GM10266 (cell line): ENCODE measurements around the gene LRRC49.

Experiments
- DNase-seq: peaks from one replicate; pipeline ENCODE4 v3.0.0; 2012; ENCODE audit errors: extremely low spot score
- TF ChIP-seq, protein P1 (sequence below): IDR thresholded peaks from 2 replicates; pipeline ENCODE4 v1.5.1; 2012; ENCODE audit warnings: mild to moderate bottlenecking, low read depth; ENCODE audit not compliant: control insufficient read depth, insufficient read depth; ENCODE audit errors: missing control alignments

Gene LRRC49

DNA sequence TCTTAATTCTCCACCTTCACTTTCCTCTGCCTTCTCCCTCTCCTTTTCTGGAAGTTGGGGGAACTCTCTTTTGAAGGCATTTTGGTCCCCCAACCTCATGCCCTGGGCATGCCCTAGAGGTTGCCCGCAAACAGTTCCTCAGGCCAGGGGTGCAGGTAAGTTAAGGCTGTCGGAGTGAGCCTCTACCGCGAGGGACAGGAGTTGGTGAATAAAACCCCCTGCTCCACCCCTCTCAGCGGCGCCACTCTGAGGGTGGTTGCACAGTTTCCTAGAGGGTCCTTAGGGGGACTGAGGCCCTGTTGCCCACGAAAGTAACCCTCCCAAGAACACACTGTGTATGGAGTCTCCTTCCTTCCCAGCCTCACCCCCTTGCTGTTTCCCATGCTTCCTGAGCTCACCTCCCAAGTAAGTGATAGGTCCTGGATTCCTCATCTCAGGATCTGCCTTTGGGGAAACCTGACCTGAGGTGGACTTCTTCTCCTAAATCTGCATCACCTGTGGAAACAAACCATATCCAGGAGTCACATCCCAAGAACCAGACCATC is 199.5 kb downstream of the LRRC49 start:
- TF ChIP-seq, protein P1, sequence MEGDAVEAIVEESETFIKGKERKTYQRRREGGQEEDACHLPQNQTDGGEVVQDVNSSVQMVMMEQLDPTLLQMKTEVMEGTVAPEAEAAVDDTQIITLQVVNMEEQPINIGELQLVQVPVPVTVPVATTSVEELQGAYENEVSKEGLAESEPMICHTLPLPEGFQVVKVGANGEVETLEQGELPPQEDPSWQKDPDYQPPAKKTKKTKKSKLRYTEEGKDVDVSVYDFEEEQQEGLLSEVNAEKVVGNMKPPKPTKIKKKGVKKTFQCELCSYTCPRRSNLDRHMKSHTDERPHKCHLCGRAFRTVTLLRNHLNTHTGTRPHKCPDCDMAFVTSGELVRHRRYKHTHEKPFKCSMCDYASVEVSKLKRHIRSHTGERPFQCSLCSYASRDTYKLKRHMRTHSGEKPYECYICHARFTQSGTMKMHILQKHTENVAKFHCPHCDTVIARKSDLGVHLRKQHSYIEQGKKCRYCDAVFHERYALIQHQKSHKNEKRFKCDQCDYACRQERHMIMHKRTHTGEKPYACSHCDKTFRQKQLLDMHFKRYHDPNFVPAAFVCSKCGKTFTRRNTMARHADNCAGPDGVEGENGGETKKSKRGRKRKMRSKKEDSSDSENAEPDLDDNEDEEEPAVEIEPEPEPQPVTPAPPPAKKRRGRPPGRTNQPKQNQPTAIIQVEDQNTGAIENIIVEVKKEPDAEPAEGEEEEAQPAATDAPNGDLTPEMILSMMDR, result no peak
- DNase-seq, result no peak

DNA sequence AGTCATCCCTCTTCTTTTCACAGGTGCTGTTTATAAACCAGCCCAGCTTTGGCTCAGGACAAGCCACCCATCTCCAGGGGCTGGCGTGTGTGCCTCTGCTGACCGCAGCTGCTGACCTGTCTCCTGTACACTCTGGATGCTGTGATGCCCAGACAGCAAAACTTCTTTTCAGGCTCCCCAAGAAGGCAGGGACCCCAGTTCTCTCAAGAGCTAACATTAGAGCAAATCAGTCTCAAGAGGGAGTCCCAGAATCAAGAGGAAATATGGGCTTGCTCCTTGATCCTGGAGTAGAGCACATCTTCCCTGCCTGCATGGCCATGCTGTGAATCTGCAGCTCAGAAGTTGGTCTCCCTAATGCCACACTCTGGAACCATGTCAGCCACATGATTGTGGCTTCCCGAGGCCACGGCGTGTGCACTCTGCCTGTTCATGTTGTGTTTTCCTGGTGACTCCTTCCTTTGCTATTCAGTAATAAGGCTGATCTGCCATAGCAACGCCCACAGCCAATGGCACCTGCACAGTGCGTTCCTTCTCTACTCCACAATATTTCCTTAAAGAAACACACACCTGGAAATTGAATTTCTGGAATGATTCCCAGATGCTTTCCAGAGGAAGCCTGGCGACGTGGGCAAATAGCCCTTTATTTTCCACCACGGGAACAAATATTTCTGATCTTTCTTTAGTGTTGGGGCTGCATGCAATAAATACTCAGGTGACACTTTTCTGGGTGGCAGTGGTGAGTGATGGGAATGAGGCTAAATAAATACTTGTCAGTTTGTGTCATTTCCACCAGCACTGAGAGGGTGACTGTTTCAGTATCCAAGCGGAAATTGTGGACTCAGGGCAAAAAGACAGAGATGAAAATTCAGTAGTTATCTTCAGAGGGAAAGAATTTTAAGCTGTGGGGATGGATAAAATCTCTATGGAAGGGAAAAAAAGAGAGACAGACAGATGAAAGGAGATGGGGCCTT is 200.7 kb downstream of the LRRC49 start:
- DNase-seq, result no peak
- TF ChIP-seq, protein P1, result no peak

DNA sequence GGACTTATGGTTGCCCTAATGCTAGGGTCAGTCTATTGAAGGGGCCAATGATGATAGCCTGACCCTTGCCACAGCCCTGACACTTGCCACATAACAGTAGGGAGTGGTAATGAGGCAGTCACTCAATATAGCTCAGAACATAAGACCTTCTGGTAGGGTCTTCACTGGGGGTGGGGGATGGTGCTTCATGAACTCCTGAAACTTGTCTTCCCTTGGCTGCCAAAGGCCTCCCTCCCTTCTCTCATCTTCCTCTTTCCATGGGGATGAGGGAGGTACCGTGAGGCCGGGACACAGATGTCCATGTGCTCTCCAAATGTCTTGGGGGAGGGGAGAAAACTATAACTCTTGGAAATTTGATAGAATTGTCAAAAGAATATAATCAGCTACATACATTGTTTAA is 201.5 kb downstream of the LRRC49 start:
- TF ChIP-seq, protein P1, result no peak
- DNase-seq, result no peak

DNA sequence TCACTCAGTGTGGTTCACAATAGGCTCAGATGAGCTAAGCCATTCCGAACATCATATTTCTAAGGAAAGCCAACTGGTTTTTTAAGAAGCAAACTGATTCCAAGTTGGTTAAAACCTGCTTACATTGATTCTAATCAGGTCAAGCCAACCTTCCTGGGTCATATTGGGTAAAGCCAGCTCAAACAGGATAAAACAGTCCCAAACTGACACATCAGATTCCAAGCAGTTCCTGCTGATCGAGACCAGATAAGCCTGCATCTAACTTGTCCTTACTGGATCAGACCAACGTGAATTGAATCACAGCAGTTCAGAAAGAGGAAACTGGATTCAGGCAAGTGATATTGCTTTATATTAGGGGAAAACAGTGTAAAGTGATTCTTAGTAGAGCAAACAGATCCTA is 204.1 kb downstream of the LRRC49 start:
- DNase-seq, result no peak

DNA sequence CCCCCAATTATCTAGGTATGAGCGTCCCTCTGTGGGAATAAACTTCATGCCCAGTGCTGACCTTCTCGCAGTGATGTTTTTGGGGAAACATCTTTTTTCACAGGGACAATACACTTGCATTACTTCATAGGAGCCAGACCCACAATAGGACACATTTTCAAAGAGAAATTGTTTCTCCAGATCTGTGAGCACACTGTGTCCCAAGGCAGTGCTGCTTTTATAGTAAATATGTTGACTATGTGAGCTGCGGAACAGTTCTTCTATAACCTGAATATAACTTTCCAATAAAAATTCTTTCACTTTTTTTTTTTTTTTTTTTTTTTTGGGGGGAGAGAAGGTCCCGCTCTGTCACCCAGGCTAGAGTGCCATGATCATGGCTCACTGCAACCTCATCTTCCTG is 205.3 kb downstream of the LRRC49 start:
- TF ChIP-seq, protein P1, result no peak
- no peak for DNase-seq

More for the DNA sequence above, 204.1 kb downstream of the LRRC49 start:
- TF ChIP-seq, protein P1, result no peak

DNA sequence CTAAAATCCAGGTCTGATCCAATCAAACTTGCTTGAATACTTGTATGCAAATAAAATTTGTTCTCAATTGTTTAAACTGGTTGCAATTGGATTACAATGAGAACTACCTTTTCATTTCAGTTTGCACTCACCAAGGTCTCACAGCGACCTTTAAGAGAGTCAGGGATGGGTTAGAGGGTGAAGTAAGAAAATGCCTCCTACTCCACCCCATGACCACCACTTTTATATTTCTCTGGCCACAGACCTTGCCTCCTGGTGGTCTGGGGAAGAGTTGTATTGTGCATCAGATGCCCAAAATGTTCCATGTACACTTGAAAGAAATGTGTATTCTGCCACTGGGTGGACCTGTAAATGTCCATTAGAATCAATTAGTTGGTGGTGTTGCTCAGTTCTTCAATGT is 206.3 kb downstream of the LRRC49 start:
- TF ChIP-seq, protein P1, result no peak
- no peak for DNase-seq
